Esophagus muscularis mucosa (tissue), 3 donors: ENCODE measurements around the gene SND1.

Experiments used
- CTCF ChIP-seq, 3 experiments: fragments of 200-600 bp in 2 of 3; fragments of 450-650 bp in 1 of 3; sonication (generic) in 2 of 3; IDR thresholded peaks; one replicate each; pipeline ENCODE4 v1.5.1; 2017 to 2019; ENCODE audit warnings: antibody characterized with exemption in 3 of 3, mild to moderate bottlenecking in 2 of 3, moderate library complexity in 1 of 3
- POLR2A ChIP-seq: fragments of 450-650 bp; IDR thresholded peaks from one replicate; pipeline ENCODE4 v1.6.1; 2017; ENCODE audit warnings: antibody characterized with exemption, moderate library complexity, mild to moderate bottlenecking, low read depth
- POLR2AphosphoS5 ChIP-seq, 2 donors: sonication (generic); formaldehyde crosslinking; IDR thresholded peaks; one replicate each; pipeline ENCODE4 v1.6.1; 2017; ENCODE audit warnings: antibody characterized with exemption in 2 of 2

GRCh38 chr7:127978421-127978820 is 326.4 kb downstream of the SND1 start:
- TF ChIP-seq POLR2A: no peak
- TF ChIP-seq CTCF (IDR thresholded peaks at IDR 0.05): no peak
- no peak for TF ChIP-seq POLR2AphosphoS5 (IDR thresholded peaks at IDR 0.05)
